ENCODE measurements around the gene MRO.

- TF ChIP-seq CTCF (IDR thresholded peaks at IDR 0.05 in 4 of 5, conservative IDR thresholded peaks at IDR 0.05 in 1 of 5) = no peak
- TF ChIP-seq POLR2A (IDR thresholded peaks at IDR 0.05) = no peak
These were observed 36.3 kb downstream of the MRO start for GRCh38 chr18:50783553-50783952.
